Uterus (tissue), 2 donors: ENCODE results near the gene KCNK18.

Source experiments
- POLR2A ChIP-seq, 2 donors: fragments of 450-650 bp; IDR thresholded peaks; one replicate each; pipeline ENCODE4 v1.6.1; 2016; ENCODE audit warnings: antibody characterized with exemption in 2 of 2, mild to moderate bottlenecking in 1 of 2, moderate library complexity in 1 of 2
- TF ChIP-seq, protein P1 (sequence below), 4 experiments: fragments of 200-600 bp in 2 of 4; fragments of 450-650 bp in 2 of 4; sonication (generic) in 2 of 4; IDR thresholded peaks; one replicate each; pipeline ENCODE4 v1.5.1; 2016 to 2019; ENCODE audit warnings: antibody characterized with exemption in 4 of 4, mild to moderate bottlenecking in 2 of 4, moderate library complexity in 1 of 4

DNA sequence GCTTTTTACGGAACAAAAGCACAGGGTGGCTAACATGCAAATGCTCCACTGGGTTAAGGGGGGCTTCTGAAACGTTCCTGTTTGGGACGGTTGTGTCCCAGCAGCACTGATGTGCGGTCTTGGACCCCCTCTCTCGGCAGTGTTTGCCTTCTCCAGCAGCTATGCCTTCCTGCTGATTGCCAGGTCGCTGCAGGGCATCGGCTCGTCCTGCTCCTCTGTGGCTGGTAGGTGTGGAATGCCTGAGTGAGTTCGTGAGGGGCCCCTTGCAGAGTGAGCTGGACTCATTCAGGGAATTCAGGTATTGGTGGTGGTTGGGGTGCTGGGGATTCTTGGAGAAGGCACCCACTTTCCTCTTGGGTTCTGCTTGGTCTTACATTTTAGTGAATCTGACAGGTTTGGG lies 56.6 kb downstream of the KCNK18 start:
- no peak for TF ChIP-seq POLR2A (IDR thresholded peaks at IDR 0.05)
- TF ChIP-seq, protein P1, sequence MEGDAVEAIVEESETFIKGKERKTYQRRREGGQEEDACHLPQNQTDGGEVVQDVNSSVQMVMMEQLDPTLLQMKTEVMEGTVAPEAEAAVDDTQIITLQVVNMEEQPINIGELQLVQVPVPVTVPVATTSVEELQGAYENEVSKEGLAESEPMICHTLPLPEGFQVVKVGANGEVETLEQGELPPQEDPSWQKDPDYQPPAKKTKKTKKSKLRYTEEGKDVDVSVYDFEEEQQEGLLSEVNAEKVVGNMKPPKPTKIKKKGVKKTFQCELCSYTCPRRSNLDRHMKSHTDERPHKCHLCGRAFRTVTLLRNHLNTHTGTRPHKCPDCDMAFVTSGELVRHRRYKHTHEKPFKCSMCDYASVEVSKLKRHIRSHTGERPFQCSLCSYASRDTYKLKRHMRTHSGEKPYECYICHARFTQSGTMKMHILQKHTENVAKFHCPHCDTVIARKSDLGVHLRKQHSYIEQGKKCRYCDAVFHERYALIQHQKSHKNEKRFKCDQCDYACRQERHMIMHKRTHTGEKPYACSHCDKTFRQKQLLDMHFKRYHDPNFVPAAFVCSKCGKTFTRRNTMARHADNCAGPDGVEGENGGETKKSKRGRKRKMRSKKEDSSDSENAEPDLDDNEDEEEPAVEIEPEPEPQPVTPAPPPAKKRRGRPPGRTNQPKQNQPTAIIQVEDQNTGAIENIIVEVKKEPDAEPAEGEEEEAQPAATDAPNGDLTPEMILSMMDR (IDR thresholded peaks at IDR 0.05): no peak
